ENCODE results near the gene GALNT14. TPM values are rescaled to one million over a fixed set of nuclear protein-coding genes. Genes with fewer than 3 reads are reported as not detected.

The GALNT14 gene
- total and polyA plus RNA-seq, 2 donors, result 1.3 to 2.1 TPM

DNA sequence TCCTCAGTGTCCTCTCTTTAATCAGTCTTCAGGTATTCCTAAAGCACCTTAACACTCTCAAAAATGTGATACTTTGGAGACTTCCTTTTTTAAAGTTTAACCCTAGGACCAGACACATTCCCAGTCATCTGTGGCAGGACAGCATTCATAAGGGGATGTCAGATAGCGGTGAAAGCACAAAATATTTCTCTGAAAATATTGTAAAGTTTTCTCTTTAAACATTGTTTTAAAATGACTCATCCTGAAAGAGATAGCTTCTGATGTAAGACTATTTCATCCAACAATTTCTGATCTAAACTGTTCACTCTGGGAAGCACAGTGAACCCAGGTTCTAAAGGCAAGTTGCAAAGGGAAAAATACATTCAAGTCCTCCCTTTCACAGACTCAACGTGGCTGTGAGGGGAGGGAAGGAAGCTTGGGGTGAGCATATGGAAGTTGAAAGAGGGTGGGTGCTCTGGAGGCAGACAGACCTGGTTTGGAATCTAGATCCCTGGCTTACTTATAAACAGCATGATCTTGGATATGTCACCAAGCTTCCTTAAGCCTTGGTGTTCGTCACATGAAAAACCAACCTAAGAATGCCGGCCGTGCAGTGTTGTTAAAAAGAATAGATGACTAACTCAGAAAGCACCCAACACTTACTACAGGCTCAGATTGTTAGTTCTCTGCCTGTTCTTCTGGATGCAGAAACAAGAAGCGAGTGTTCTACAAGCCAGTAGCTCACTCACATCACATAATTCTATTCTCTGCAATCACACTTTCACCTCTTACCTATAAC, 12.1 kb downstream of the GALNT14 start:
- Histone ChIP-seq H3K27me3 (ENCODE audit: control insufficient read depth in 2 of 2, insufficient read depth in 1 of 2, low read length in 1 of 2) (no peaks in the 10 kb centered on the region), H3K4me1 (ENCODE audit: control insufficient read depth in 2 of 2, insufficient read depth in 2 of 2, low read length in 2 of 2) (no peaks in the 10 kb centered on the region), H3K27ac (ENCODE audit: low read depth in 1 of 2, low read length in 1 of 2) (no peak overlapping the region), H3K4me3 (ENCODE audit: low read length in 2 of 2) (no peak overlapping the region), H3K36me3 (ENCODE audit: control insufficient read depth in 2 of 2, insufficient read depth in 2 of 2, low read length in 1 of 2) (no peaks in the 10 kb centered on the region), H3K9me3 (ENCODE audit: control insufficient read depth in 2 of 2, insufficient read depth in 1 of 2, low read length in 1 of 2) (no peaks in the 10 kb centered on the region)
- WGBS, result 88% methylated on average over 6 of the region's 6 CpGs
- DNase-seq (ENCODE audit: low read depth in 6 of 9, low spot score in 9 of 9), result no peak

DNA sequence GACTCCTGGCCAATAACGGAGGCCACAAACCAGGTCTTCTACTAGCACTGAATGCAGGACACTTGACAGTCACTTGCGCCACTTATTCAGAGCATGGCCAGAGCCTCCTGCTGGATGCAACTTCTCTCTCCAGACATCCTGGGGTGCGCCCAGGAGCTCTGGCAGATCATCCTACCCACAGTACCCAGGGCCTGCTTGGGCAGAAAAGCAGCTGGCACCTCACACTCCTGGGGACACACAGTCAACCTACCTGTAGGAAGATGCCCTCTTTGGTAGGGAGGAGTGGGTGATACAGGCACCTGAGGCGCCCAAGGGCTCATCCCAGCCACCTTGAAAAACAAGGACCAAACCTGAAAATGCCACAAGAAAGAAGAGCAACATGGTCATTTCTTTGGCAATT, 13.3 kb downstream of the GALNT14 start:
- H3K4me3 ChIP-seq (ENCODE audit: low read length in 2 of 2), result no peak overlapping the region
- H3K4me1 ChIP-seq (ENCODE audit: control insufficient read depth in 2 of 2, insufficient read depth in 2 of 2, low read length in 2 of 2), result no peaks in the 10 kb centered on the region
- no peak for DNase-seq (ENCODE audit: low read depth in 6 of 9, low spot score in 9 of 9)
- 97% methylated on average over 4 of the region's 4 CpGs for WGBS
- H3K27me3 ChIP-seq (ENCODE audit: control insufficient read depth in 2 of 2, insufficient read depth in 1 of 2, low read length in 1 of 2), result no peaks in the 10 kb centered on the region
- no peaks in the 10 kb centered on the region for H3K36me3 ChIP-seq (ENCODE audit: control insufficient read depth in 2 of 2, insufficient read depth in 2 of 2, low read length in 1 of 2)
- no peaks in the 10 kb centered on the region for H3K9me3 ChIP-seq (ENCODE audit: control insufficient read depth in 2 of 2, insufficient read depth in 1 of 2, low read length in 1 of 2)
- H3K27ac ChIP-seq (ENCODE audit: low read depth in 1 of 2, low read length in 1 of 2), result no peak overlapping the region

DNA sequence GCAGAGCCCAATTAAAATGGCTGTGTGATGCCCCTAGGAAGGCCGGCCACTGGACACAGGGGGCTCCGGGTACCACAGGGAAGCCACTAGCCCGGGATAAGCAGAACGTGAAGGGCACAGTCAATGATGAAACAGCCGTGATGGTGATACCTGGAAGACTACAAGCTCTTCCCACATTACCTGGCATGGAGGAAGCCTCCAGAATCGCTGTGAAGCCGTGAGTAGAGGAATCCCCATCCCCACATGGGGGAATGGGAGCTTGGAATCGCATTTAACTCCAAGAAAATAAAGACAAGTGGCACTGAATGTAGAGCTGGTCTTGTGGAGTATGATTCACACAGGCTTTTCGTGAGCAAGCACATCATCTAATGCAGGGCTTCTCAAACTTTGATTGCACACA, 16.1 kb downstream of the GALNT14 start:
- Histone ChIP-seq H3K4me3 (ENCODE audit: low read length in 2 of 2) (no peak overlapping the region), H3K27ac (ENCODE audit: low read depth in 1 of 2, low read length in 1 of 2) (no peak overlapping the region), H3K4me1 (ENCODE audit: control insufficient read depth in 2 of 2, insufficient read depth in 2 of 2, low read length in 2 of 2) (no peaks in the 10 kb centered on the region), H3K9me3 (ENCODE audit: control insufficient read depth in 2 of 2, insufficient read depth in 1 of 2, low read length in 1 of 2) (no peaks in the 10 kb centered on the region), H3K36me3 (ENCODE audit: control insufficient read depth in 2 of 2, insufficient read depth in 2 of 2, low read length in 1 of 2) (no peaks in the 10 kb centered on the region), H3K27me3 (ENCODE audit: control insufficient read depth in 2 of 2, insufficient read depth in 1 of 2, low read length in 1 of 2) (no peaks in the 10 kb centered on the region)
- no peak for DNase-seq (ENCODE audit: low read depth in 6 of 9, low spot score in 9 of 9)
- 98% methylated on average over 9 of the region's 9 CpGs for WGBS

DNA sequence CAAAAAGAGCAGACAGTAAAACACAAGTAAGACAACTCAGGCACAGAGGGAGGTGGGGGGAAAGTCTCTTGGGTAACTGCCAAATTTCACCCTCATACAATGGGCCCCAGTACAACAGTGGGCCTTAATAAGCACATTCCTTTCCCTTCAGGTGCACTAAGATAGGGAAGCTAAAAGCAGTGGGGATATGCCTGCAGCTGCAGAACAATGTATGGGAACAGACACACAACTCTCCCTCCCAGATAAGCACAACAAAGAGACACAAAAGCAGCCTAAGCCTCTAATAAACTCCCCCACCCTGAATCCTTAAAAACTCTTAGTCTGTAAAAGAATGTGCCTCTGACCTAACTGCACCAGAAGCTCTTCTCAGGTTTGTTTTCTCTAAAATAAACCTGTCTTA, 24.5 kb downstream of the GALNT14 start:
- Histone ChIP-seq H3K4me3 (ENCODE audit: low read length in 2 of 2) (no peak overlapping the region), H3K36me3 (ENCODE audit: control insufficient read depth in 2 of 2, insufficient read depth in 2 of 2, low read length in 1 of 2) (no peaks in the 10 kb centered on the region), H3K27me3 (ENCODE audit: control insufficient read depth in 2 of 2, insufficient read depth in 1 of 2, low read length in 1 of 2) (no peaks in the 10 kb centered on the region), H3K27ac (ENCODE audit: low read depth in 1 of 2, low read length in 1 of 2) (no peak overlapping the region), H3K9me3 (ENCODE audit: control insufficient read depth in 2 of 2, insufficient read depth in 1 of 2, low read length in 1 of 2) (no peaks in the 10 kb centered on the region), H3K4me1 (ENCODE audit: control insufficient read depth in 2 of 2, insufficient read depth in 2 of 2, low read length in 2 of 2) (no peaks in the 10 kb centered on the region)
- DNase-seq (ENCODE audit: low read depth in 6 of 9, low spot score in 9 of 9), result no peak

DNA sequence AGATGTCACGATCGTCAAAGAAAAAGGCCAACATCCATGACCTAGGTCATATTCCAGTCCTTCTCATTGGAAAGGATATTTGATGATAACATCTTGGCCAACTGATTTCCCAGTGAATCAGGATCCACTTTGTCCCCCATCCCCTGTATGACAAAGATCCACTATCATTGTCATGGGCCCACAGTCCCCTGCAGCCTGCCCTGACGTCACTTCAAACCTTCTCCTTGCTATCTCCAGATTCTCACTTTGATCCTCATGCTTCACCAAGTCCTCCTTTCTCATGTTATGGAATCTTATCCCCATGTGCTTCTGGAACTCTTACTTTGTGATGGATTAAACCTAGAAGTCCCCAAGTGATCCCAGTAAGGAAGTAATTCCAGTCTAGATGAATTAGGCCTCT, 25.7 kb downstream of the GALNT14 start:
- Histone ChIP-seq H3K27me3 (ENCODE audit: control insufficient read depth in 2 of 2, insufficient read depth in 1 of 2, low read length in 1 of 2) (no peaks in the 10 kb centered on the region), H3K4me1 (ENCODE audit: control insufficient read depth in 2 of 2, insufficient read depth in 2 of 2, low read length in 2 of 2) (no peaks in the 10 kb centered on the region), H3K4me3 (ENCODE audit: low read length in 2 of 2) (no peak overlapping the region), H3K27ac (ENCODE audit: low read depth in 1 of 2, low read length in 1 of 2) (no peak overlapping the region), H3K36me3 (ENCODE audit: control insufficient read depth in 2 of 2, insufficient read depth in 2 of 2, low read length in 1 of 2) (no peaks in the 10 kb centered on the region), H3K9me3 (ENCODE audit: control insufficient read depth in 2 of 2, insufficient read depth in 1 of 2, low read length in 1 of 2) (no peaks in the 10 kb centered on the region)
- DNase-seq (ENCODE audit: low read depth in 6 of 9, low spot score in 9 of 9), result no peak
- WGBS, result 99% methylated on average over 3 of the region's 3 CpGs

DNA sequence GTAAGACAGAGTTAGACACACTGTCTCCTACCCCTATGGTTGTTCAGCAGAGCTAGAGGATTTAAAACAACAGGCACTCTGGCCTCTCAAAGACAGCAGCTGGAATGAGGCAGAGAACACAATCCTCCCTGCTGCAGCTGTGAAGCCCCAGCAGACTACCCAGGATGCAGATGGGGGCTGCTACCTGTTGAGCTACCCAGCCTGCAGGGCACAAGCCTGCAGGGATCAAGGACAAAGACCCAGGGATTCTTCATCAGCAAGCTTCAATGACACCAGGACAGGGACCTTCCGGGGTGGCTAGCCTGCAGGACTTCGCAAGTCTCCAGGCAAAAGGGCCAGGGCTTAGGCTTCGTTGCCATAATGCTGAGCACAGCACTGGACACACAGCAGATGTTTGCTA, 27.2 kb downstream of the GALNT14 start:
- Histone ChIP-seq H3K27me3 (ENCODE audit: control insufficient read depth in 2 of 2, insufficient read depth in 1 of 2, low read length in 1 of 2) (no peaks in the 10 kb centered on the region), H3K4me1 (ENCODE audit: control insufficient read depth in 2 of 2, insufficient read depth in 2 of 2, low read length in 2 of 2) (no peaks in the 10 kb centered on the region), H3K4me3 (ENCODE audit: low read length in 2 of 2) (no peak overlapping the region), H3K9me3 (ENCODE audit: control insufficient read depth in 2 of 2, insufficient read depth in 1 of 2, low read length in 1 of 2) (no peaks in the 10 kb centered on the region), H3K36me3 (ENCODE audit: control insufficient read depth in 2 of 2, insufficient read depth in 2 of 2, low read length in 1 of 2) (no peaks in the 10 kb centered on the region), H3K27ac (ENCODE audit: low read depth in 1 of 2, low read length in 1 of 2) (no peak overlapping the region)
- 97% methylated on average over 3 of the region's 3 CpGs for WGBS
- DNase-seq (ENCODE audit: low read depth in 6 of 9, low spot score in 9 of 9), result no peak

DNA sequence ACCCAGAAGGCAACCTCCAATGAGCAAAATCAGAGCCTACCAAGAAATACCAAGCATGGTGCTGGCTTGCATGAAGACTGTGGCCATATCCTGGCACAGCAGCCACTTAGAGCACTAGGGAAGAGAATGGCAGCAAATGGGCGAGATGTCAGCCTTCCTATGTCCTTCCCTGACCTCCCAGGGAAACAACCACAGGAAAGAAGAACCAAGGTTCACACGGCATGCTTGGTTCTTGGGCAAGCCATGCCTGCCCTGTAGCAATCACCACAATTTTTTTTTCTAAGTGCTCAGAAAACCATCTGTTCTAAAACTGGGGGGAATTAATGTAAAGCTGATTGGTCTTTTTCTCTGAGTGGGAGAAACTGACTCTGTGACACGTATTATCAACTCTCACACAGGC, 27.8 kb downstream of the GALNT14 start:
- 93% methylated on average over 3 of the region's 3 CpGs for WGBS
- Histone ChIP-seq H3K27me3 (ENCODE audit: control insufficient read depth in 2 of 2, insufficient read depth in 1 of 2, low read length in 1 of 2) (no peaks in the 10 kb centered on the region), H3K36me3 (ENCODE audit: control insufficient read depth in 2 of 2, insufficient read depth in 2 of 2, low read length in 1 of 2) (no peaks in the 10 kb centered on the region), H3K4me3 (ENCODE audit: low read length in 2 of 2) (no peak overlapping the region), H3K27ac (ENCODE audit: low read depth in 1 of 2, low read length in 1 of 2) (no peak overlapping the region), H3K9me3 (ENCODE audit: control insufficient read depth in 2 of 2, insufficient read depth in 1 of 2, low read length in 1 of 2) (no peaks in the 10 kb centered on the region), H3K4me1 (ENCODE audit: control insufficient read depth in 2 of 2, insufficient read depth in 2 of 2, low read length in 2 of 2) (no peaks in the 10 kb centered on the region)
- no peak for DNase-seq (ENCODE audit: low read depth in 6 of 9, low spot score in 9 of 9)

DNA sequence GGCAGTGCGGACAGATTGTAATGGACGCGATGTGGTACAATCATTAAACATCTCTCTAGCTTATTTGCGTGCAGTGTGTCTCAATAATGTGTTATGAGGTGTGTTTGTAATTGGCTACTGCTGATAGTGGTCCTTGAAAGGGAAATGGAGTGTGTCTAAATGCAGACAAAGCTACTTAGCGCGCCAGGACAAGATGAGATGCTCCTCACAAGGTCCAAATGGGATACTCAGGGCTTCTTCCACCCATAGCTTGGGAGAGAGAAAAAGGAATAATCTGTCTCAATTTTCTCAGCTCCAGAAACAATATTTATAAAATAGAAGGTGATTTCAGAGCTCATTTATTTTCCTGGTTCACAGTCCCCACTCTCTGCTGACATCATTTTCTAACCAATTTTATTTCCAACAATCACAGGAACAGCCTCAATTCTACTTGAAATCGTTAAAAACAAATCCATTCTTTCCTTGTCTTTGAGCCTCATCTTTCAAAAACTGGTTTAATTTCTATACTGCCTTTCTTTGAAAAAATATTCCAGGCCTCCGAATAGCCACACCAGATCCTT, 28.5 kb downstream of the GALNT14 start:
- Histone ChIP-seq H3K4me1 (ENCODE audit: control insufficient read depth in 2 of 2, insufficient read depth in 2 of 2, low read length in 2 of 2) (no peaks in the 10 kb centered on the region), H3K4me3 (ENCODE audit: low read length in 2 of 2) (no peak overlapping the region), H3K36me3 (ENCODE audit: control insufficient read depth in 2 of 2, insufficient read depth in 2 of 2, low read length in 1 of 2) (no peaks in the 10 kb centered on the region), H3K27me3 (ENCODE audit: control insufficient read depth in 2 of 2, insufficient read depth in 1 of 2, low read length in 1 of 2) (no peaks in the 10 kb centered on the region), H3K27ac (ENCODE audit: low read depth in 1 of 2, low read length in 1 of 2) (no peak overlapping the region), H3K9me3 (ENCODE audit: control insufficient read depth in 2 of 2, insufficient read depth in 1 of 2, low read length in 1 of 2) (no peaks in the 10 kb centered on the region)
- WGBS, result 96% methylated on average over 8 of the region's 8 CpGs
- no peak for DNase-seq (ENCODE audit: low read depth in 6 of 9, low spot score in 9 of 9)

DNA sequence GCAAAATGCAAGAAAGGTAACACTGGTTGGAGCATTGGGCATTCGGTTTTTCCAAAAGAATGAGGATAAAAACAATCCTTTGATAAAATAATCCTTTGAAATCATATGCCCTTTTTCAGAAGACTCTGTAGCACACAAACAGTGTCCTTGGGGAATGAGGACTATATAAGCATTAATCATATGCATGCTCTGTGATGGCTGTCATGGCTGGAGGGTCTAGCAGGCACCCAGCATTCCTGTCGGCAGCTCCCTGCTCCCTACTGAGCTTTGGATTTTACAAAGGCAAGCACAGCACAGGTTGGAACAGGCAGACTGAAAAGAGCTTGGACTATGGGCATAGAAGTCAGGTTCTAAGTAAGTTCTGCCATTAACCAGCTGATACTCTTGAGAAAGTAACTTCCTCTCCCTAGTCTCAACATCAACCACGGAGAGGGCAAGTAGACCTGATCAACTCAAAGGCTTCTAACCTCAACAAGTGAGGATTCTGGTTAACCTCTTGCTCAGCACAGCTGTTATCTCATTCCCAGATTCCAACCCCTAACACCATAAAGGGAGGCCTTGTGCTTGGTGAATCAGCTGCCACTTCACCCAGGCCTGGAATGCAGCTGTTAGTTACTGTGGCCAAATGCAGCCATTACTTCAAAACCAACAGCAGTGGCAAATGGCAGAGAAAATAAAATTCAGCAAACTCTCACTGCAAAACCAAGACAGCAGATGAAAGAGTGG, 29.5 kb downstream of the GALNT14 start:
- 86% methylated on average over 3 of the region's 3 CpGs for WGBS
- no peak overlapping the region for H3K27ac ChIP-seq (ENCODE audit: low read depth in 1 of 2, low read length in 1 of 2)
- H3K4me3 ChIP-seq (ENCODE audit: low read length in 2 of 2), result no peak overlapping the region
- H3K36me3 ChIP-seq (ENCODE audit: control insufficient read depth in 2 of 2, insufficient read depth in 2 of 2, low read length in 1 of 2), result no peaks in the 10 kb centered on the region
- H3K9me3 ChIP-seq (ENCODE audit: control insufficient read depth in 2 of 2, insufficient read depth in 1 of 2, low read length in 1 of 2), result no peaks in the 10 kb centered on the region
- H3K27me3 ChIP-seq (ENCODE audit: control insufficient read depth in 2 of 2, insufficient read depth in 1 of 2, low read length in 1 of 2), result no peaks in the 10 kb centered on the region
- H3K4me1 ChIP-seq (ENCODE audit: control insufficient read depth in 2 of 2, insufficient read depth in 2 of 2, low read length in 2 of 2), result no peaks in the 10 kb centered on the region
- no peak for DNase-seq (ENCODE audit: low read depth in 6 of 9, low spot score in 9 of 9)
